GM18498 (cell line): ENCODE measurements around the gene ANK3.
A peak's percentile ranks its signal among the peaks of the same experiment; 100 is the strongest.

ENCODE experiments used
- ATAC-seq: cut with Tn5 transposase; IDR thresholded peaks from one replicate; pipeline ENCODE4 v1.9.1; 2021; ENCODE audit warnings: mild to moderate bottlenecking, moderate library complexity; ENCODE audit not compliant: unreplicated experiment

The ANK3 gene

DNA sequence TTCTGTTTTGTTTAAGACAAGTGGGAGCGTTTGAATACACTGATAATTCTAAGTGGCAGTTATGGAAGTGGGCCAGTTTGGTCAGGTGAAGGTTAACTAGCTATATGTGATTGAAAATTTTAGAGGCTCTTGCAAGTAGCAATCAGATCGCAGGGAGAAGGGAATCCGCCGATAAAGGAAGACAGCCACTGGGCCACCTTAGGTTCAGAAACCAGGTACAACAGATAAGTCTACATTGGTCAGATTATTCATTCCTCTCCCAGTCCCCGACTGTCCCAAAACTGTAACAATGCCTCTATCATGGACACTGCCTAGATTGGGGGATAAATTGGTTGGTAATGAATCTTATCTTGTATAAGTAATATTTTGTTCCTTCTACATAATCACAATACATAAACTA is 8.9 kb downstream of the ANK3 start:
- no peak for ATAC-seq

DNA sequence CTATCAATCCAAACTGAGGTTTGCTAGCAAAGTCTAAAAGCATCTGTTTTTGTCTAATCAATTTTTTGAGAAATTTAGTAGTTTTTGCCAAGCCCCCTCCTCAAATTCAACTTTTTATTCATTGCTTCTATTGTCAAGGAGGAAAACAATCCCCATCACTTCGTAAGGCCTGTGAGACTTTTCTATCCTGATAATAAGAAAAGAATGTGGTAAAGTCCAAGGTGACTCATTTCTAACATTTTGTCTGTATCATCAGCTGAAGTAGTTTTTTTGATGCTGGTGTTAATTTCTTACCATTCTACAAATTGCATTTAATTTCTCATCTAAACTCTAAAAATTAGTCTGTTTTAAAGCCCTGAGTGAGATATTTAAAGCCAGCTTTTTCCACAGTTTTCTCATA is 11.7 kb downstream of the ANK3 start:
- ATAC-seq: no peak

DNA sequence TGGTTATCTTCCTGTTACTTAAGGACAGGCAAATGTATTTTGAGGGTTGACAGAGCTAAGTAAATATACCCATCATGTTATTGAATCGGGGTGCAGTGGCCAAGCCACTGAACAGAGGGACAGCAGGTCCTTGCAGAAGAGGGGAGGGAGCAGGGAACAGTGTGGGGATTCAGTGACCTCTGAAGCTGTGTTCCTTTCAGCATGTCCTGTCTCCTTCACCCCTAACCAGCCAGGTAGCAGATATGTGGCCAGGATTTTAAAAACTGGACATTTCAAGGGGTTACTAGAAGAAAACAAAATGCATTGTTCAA is 12.7 kb downstream of the ANK3 start:
- ATAC-seq: no peak

DNA sequence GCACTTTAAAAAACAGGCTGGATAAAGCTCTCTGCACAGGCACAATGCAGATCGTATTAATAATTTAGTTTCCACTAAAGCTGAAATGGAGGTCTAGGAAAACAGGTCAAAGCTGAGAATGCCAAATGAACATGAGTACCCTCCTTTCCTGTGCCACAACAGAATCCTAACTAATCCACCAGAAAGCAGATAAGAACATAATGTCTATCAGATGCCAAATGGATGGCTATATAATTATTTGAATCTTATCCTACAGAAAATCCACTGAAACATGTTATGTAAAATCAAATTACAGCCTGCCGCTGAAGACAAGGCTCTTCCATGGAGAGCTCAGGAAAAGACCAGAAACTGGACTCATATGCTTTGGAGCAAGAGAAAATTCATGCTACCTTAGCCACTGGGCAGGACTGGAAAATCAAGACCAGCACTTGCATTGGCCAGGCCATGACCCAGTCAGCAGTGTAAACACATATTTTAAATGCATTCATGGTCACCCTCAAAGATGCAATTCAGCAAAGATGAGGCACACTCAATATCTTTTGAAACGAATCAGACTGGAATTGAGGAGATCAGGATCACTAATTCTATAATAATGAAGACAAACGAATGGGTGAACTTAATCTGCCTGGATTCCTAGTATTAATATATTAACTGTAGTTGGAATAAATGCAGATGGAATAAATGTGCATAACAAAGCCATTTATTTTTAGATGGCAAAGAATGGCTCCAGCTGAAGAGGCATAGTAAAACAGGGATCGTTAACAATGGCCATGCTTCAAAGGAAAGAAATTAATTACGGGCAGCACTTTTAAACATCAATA is 13.2 kb downstream of the ANK3 start:
- no peak for ATAC-seq

DNA sequence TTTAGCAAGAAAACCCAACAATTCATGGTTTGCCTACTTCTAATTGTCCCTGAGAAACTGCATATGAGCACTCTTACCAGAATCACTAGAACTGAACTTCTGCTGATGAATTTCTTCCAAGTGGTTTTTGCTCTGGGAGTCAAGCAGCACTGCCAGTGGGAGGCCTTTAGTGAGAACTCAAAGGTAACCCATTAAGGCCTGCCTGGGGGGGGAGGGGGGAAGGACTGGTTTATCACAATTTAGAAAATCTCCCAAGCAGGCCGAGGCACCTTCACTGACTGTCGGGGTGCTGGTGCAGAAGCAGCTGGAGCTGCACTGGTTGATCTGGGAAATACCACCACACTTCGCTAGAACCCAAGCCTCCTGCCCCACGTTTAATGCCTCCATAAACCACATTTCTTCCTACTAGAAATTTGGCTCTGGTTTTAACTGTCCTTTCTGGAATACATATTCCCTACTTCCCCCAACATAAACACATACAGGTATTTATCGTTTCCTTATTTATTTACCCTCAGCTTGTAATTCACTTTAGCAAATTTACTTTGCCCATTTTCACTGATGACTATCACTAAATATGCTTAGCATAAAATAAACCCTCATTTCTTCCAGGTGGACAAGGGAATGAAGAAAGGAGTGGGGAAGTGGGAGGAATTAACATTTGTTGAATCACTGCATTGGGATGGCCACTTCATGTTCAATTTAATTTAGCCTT is 14.2 kb downstream of the ANK3 start:
- no peak for ATAC-seq

DNA sequence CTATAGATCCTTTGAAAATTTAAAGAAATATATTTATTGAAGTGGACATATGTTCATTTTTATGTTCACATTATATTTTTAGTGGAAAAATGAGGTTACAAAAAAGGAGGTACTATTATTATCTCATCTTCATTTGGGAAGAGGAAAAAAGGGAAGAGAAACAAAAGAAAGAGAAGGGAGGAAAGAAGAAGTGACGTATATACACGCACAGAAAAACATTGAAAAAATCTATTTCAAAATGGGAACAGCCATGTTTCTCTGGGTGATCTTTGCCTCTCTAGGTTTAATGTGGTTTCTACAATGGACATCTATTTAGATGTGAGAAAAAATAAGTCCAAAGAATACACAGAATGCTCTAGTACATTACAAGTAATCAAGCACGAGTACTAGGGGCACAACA is 14.8 kb downstream of the ANK3 start:
- ATAC-seq: no peak

DNA sequence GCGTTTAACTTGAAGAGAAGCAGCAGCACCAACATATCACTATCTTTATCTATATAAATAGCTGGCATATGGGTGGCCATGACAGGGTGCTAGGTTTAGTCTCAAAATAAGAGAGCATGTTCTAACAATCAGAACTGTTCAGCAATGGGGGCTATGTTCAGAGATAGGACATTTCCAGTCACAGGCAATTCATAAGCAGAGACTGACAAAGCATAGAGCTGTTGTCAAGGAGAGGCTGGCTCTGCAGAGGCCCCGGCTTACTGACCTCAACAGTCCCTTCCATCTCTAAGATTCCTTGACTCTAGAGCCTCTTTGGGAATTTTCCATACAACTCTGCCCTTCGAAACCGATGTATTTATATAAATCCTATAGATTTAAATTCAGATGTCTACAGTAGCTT is 17.2 kb downstream of the ANK3 start:
- ATAC-seq: no peak

DNA sequence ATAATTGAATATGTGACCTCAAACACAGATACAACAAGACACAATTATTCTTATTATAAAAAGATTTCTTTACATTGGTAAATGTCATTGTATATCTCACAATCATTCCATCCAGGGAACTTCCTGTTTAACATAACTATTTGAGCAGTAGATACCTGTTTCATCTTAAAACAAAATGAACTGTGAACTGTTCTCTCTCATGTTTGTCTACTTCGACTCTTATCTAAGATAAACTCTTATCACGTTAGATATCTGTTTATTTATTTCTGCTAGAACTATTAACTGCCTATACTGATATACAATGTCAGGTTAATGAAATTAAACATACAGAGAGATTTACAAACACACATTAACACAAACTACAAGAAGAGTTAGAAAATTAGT is 20.1 kb downstream of the ANK3 start:
- ATAC-seq: no peak

DNA sequence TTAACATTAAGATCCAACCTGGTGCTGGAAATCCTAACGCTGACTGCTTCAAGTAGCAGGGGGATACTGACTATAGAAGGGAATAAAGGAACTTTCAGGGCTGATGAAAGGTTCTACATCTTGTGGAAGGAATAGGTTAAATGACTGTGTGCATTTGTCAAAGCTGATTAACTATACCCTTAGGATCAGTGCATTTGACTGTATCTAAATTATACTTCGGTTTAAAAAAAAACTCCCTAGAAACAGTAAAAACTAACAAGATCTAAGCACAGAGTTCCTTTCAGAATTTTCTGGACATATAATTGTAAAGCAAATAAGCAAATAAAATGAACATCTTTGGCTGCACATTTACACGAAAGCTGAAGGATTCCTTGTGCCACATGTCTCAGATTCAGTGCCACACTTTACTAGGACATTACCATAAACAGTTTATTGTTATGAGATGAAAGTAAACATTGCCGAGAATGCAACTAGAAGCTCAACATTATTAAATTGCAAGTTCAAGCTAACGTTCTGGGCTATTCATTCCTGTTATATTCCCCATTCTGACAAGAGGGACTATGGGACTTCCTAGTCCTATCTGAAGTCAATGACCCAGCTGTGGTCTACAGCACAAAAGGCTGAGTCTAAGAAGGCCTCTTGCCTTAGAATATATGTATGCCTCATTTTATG is 20.7 kb downstream of the ANK3 start:
- no peak for ATAC-seq

DNA sequence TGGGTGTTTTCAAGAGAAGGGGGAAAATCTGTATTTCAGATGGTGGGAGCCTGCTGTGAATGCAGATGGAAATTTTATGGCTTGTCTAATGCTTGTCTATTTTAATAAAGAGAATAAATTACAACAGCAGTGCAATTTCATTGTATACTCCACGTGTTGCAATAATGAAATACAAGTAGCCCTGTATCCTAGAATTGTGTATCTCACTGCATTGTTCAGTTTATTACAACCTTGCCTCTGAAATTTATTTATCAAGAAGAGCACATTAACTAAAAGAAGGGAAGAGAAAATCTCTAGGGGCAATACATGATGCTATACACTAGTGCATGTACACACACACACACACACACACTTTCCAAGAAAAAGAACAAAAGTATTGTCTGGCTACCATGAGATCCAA is 21.8 kb downstream of the ANK3 start:
- no peak for ATAC-seq

DNA sequence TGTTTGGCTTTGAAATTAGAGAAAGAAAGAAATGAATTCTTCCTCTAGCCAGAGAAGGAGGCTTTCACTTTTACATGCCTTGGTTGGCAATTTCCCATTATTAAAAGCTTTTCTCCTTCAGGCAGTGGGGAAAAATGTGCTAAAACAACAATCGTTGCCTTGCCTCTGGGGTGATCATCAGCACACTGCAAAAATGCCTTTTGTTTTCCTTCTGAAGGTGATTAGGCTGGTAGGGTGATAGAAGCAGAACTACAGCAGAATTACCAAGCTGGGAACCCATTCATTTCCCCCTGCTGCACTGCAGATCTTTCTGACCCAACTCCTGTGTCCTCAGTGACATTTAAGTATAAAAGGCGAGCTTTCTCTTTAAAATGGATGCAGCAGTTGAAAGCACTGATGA is 22.2 kb downstream of the ANK3 start:
- no peak for ATAC-seq

DNA sequence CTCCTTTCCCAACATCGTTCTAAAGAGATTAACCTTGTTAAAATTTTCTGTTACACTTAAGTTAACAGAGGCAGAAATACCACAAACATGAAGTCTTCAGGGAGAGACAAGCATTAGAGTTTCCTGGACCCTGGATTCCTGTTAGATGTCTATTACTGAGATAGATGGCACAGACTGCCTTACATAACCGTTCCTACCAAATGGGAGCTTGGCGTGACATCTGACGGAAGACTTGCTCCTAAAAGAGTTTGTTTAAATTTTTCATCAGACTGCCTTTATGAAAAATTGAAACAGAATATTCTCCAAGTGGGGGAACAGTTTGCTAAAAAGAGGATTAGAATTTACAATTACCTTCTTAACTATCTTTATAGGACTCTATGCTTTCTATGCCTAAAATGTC is 22.7 kb downstream of the ANK3 start:
- ATAC-seq: no peak

DNA sequence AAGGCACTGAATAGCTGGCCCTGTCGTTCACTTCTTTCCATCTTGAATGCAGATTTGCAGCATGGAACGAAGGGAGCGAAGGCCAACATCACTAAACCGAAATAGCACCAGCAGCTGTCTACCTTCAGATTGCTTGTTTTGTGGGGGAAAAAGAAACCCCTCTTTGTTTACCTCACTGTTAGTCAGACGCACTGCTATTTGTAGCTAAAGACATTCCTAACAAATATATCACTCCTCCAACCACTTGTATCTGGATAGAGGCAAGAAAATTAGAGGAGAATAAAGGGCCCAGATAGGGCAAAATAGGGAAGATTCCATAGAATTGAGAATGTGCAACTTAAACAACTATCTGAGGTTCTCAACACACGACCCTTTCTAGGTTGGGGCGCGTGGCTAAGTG is 26.5 kb downstream of the ANK3 start:
- no peak for ATAC-seq

DNA sequence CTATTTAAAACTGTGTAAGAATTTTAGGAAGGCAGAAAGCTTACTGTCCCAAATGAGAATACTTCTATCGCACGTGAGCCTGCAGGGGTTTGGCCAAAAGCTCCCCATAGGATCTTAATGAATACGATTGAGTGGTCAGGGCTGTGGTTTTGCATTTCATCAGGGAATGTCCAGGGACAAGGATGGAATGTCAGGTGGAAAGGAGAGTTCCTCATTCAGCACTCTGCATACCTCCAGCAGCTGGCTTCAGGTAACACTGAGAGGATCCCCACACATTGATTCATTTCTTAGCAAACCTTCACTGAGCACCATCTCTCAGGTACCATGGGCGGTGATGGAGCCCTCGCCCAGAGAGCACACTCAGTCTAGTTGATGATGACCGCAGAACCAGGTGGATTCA is 27.2 kb downstream of the ANK3 start:
- ATAC-seq: no peak

DNA sequence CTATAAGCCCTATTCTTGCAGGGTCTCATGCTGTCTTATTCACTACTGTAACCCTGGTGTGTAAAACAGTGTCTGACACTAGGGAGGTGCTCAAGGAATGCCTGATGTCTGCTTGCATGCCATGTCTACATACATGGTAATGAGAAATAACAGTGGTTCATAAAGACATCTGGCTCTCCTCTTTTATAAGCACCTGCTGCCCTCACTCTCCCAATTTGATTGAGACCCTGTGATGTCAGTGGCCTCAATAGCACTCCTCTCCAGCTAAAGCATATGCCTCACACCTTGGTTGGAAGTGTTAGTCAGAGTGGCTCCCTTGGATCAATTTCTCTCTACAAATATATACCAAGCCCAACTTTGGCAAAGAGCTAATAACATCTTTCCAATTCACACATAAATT is 30.6 kb downstream of the ANK3 start:
- ATAC-seq: no peak

DNA sequence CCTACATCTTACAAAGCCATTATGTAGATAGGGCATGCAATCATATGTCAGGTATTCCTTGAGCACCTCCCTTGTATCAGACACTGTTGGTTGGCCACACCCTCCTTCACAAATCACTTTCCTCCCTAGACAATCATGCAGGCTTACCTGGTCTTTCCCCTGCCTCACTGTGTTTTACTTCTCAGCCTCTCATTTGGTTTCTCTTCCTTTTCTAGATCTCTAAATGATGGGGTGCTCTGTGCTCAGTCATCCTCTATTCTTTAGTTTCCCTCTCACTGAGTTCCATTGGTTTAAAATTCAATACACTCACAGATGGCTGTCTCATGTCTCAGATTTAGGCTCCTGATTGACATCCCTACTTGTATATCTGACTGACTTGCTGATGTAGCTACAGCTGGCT is 31.4 kb downstream of the ANK3 start:
- ATAC-seq: peak; percentile 97

DNA sequence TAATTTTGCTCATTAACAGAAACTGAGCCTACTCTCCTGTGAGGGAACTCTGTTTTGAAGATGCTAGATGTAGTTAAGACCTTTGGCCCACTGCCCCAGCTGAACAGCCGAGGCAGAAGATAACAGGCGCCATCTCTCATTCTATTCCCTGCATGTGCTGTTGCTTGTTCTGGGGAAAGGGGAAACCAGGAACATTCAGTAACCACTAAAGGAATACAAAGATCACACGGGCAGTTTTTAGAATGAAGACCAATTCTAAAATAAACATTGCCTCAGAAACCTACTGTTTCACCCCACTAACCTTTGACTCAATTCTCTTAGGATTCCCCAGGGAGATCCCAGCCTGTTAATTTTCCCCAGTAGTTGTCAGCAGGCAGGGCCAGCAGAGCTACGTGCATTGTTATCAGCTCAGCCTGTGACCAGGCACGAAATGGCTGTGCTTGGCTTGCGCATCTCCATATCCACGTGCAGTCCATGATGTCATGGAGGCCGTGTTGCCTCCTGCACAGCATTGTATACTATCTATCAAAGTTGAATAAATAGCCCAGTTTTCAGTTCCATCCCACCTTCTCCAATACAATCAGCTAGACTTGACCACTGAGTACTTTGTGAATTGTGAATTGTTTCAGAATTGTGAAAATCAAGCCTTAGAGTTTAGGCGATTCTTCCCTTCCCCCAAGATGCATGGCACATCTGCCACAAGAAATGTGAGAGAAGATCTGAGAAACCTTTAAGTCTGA is 36.0 kb downstream of the ANK3 start:
- no peak for ATAC-seq

DNA sequence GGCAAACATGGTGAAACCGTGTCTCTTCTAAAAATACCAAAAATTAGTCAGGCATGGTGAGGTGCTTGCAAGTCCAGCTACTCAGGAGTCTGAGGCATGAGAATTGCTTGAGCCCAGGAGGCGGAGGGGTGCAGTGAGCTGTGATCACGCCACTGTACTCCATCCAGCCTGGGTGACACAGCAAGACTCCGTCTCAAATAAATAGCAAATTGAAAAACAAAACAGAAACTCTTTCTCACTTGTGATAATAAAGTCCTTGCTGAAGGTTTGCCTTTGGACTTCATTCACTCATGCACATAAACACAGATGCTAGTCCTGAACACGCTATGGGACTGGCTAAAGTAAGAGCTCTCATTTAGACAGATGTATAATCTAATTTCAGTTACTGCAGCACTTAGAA is 37.6 kb downstream of the ANK3 start:
- peak; percentile 73 for ATAC-seq

DNA sequence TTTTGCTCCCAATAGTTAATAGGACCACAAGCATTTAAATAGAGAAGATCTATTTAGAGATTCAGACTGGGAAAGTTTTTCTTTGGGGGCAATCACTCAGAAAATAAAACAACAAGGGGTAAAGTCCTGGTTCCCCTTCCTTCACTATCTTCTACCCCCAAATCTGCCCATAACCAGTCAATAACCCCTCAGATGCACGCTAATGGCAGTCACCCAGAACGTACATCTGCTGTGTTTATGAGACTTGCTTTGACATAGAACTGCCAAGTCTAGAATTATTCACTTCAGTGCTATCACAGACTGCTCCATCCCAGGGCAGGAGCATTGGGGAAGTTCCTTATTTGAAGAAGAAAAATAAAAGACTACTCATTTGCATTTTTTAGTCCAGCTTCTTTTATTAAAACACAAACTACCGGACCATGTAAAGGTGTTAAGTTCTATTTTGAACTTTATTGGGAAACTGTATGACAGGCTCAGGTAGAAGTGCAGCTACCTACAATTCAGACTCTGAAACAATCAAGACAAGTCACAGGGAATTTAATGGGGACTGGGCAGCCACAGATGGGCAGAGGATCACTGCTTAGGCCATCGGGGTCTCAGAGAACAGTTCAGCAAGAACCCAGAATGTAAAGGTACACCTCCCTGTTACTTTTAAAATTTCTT is 38.4 kb downstream of the ANK3 start:
- ATAC-seq: peak; percentile 61

DNA sequence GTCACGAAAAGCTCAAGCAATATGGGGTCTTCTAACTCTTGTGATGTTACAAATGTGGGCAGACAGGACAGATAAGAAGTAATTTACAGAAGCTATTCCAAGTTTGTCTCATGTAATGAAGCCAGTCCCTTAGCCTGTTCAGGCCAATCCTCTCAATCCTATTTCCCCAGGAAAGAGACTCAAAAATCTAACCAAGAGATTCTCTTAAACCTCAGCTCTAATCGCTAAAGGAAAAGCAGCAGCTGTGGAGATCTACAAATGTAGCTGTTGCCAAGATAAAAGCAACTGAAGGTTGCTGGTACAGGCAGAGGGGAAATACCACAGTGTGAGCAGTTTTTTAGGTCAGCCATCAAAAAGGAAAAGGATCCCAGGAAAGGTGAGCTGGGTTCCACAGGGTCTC is 39.3 kb downstream of the ANK3 start:
- no peak for ATAC-seq

DNA sequence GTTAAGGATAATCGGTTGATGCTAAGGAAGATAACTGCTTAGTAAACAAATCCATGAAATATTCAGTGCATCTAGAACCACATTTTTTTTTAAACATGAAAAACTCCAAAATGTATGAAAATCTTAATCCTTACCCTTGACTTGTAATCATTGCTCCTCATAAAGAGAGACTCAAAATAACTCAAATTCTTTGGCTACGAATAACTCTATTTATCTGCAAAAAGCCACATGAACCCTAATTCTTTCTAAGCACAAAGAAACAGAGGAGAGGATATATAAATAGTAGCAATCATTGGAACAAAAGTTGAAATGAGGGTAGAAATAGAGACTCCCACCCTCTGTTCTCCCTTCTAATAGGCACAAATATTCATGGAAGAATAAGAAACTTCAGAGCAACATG is 40.2 kb downstream of the ANK3 start:
- ATAC-seq: no peak
